ENCODE data around the gene SLC45A2. TPM values are rescaled to one million over a fixed set of nuclear protein-coding genes. Genes with fewer than 3 reads are reported as not detected.
"Not testable (repeated sequence)": the region's sequence is repeated elsewhere in the genome, so short reads cannot be mapped to it uniquely, and the experiment has no call there.

SLC45A2 gene
- total RNA-seq, 2 donors from 2014 or later, result not detected

GRCh38 chr5:33921002-33921401, 63.5 kb downstream of the SLC45A2 start:
- DNase-seq, result no peak
- H3K9me3 Mint-ChIP-seq, result peaks cover 14% of the 10 kb centered on the region in 2 donors
- H3K4me1 Mint-ChIP-seq (ENCODE audit: low read depth), result no peaks in the 10 kb centered on the region
- no peak overlapping the region for H3K4me3 Mint-ChIP-seq
- H3K27ac Mint-ChIP-seq, result no peak overlapping the region
- peaks cover 2 to 3% of the 10 kb centered on the region in 2 donors for H3K36me3 Mint-ChIP-seq (ENCODE audit: insufficient read depth in 2 of 2)
- peaks cover 6% of the 10 kb centered on the region for H3K27me3 Mint-ChIP-seq (ENCODE audit: low read depth)
- no peak for ATAC-seq (replicated peaks in 1 of 2)

GRCh38 chr5:33914844-33915243, 69.6 kb downstream of the SLC45A2 start:
- not testable (repeated sequence) for ATAC-seq (replicated peaks in 1 of 2); H3K36me3 Mint-ChIP-seq (ENCODE audit: insufficient read depth in 2 of 2); H3K4me1 Mint-ChIP-seq (ENCODE audit: low read depth); DNase-seq; H3K27me3 Mint-ChIP-seq (ENCODE audit: low read depth); H3K4me3 Mint-ChIP-seq; H3K27ac Mint-ChIP-seq
- H3K9me3 Mint-ChIP-seq, result peaks cover 22 to 26% of the 10 kb centered on the region in 2 donors

DNA sequence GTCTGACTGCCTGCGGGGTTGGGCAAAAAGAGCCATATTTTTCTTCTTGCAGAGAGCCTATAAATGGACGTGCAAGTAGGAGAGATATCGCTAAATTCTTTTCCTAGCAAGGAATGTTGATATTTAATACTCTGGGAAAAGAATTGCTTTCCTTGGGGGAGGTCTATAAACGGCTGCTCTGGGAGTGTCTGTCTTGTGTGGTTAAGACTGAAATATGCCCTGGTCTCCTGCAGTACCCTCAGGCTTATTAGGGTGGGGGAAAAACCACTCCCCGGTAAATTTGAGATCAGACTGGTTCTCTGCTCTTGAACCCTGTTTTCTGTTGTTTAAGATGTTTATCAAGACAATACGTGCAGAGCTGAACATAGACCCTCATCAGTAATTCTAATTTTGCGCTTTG, 78.2 kb downstream of the SLC45A2 start:
- not testable (repeated sequence) for ATAC-seq (replicated peaks in 1 of 2); H3K27ac Mint-ChIP-seq; H3K4me3 Mint-ChIP-seq; H3K4me1 Mint-ChIP-seq (ENCODE audit: low read depth); DNase-seq; H3K36me3 Mint-ChIP-seq (ENCODE audit: insufficient read depth in 2 of 2); H3K27me3 Mint-ChIP-seq (ENCODE audit: low read depth)
- H3K9me3 Mint-ChIP-seq, result peaks cover 7 to 14% of the 10 kb centered on the region in 2 donors

DNA sequence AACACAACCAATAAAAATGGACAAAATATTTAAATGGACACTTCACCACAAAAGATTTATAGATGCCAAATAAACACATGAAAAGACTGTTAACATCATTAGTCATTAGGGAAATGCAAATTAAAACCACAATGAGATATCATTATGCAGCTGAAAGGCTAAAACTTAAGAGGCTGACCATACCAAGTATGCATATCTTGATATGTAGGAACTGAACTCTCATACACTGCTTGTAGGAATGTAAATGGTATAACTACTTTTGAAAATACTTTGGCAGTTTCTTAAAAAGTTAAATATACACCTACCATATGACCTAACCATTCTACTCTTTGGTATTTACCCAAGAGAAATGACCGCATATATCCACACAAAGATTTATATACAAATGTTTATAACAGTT, 79.1 kb downstream of the SLC45A2 start:
- DNase-seq (no peak), ATAC-seq (replicated peaks in 1 of 2) (no peak)
- H3K27ac Mint-ChIP-seq, result no peak overlapping the region
- peaks cover 7 to 16% of the 10 kb centered on the region in 2 donors for H3K9me3 Mint-ChIP-seq
- no peak overlapping the region for H3K4me3 Mint-ChIP-seq
- no peaks in the 10 kb centered on the region for H3K4me1 Mint-ChIP-seq (ENCODE audit: low read depth)
- no peaks in the 10 kb centered on the region for H3K27me3 Mint-ChIP-seq (ENCODE audit: low read depth)
- H3K36me3 Mint-ChIP-seq (ENCODE audit: insufficient read depth in 2 of 2), result peaks cover 3 to 7% of the 10 kb centered on the region in 2 donors

DNA sequence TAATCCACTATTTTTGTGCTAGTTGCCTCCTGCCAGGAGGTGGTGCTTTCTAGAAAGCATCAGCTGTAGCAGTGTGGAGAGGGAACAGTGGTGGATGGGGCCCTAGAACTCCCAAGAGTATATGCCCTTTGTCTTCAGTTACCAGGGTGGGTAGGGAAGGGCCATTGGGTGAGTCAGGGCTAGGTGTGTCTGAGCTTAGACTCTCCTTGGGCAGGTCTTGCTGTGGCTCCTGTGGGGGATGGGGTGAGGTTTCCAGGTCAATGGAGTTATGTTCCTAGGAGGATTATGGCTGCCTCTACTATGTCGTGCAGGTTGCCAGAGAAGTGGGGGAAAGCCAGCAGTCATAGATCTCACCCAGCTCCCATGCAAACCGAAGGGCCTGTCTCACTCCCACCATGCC, 81.4 kb downstream of the SLC45A2 start:
- Mint-ChIP-seq H3K27ac (no peak overlapping the region), H3K27me3 (ENCODE audit: low read depth) (no peaks in the 10 kb centered on the region)

DNA sequence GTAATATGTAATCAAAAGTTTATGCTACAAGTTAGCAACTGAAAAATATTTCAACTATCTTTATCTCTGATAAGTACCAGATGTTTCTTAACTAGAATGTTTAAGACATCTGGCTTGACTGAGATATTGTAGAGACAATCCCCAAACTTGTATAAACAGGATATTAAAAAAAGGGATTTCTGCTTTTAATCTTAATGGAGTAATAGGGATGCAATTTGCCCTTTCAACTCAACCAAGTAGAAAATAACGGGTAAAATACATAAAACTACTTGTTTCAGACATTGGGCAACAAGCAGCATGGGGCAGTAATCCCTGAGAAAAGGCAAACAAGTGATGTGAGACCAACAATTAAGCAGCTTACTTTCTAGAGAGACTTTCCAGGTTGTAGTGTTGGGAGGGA, 83.3 kb downstream of the SLC45A2 start:
- no peak for DNase-seq
- peaks cover 15% of the 10 kb centered on the region for H3K27me3 Mint-ChIP-seq (ENCODE audit: low read depth)

More for the DNA sequence above, 81.4 kb downstream of the SLC45A2 start:
- DNase-seq (no peak), ATAC-seq (replicated peaks in 1 of 2) (no peak)
- Mint-ChIP-seq H3K4me1 (ENCODE audit: low read depth) (no peaks in the 10 kb centered on the region), H3K36me3 (ENCODE audit: insufficient read depth in 2 of 2) (peaks cover under 1 to 6% of the 10 kb centered on the region in 2 donors), H3K9me3 (peaks cover 7 to 16% of the 10 kb centered on the region in 2 donors), H3K4me3 (no peak overlapping the region)

More for the DNA sequence above, 83.3 kb downstream of the SLC45A2 start:
- Mint-ChIP-seq H3K4me1 (ENCODE audit: low read depth) (no peaks in the 10 kb centered on the region), H3K9me3 (peaks cover 4 to 15% of the 10 kb centered on the region in 2 donors), H3K4me3 (no peak overlapping the region), H3K27ac (no peak overlapping the region), H3K36me3 (ENCODE audit: insufficient read depth in 2 of 2) (no peaks in the 10 kb centered on the region)
- no peak for ATAC-seq (replicated peaks in 1 of 2)

Other genes with a start within 250 kb of the SLC45A2 start
- under 1 TPM in 1 of 2 donors, not detected in 1; 0.05 TPM for gene ADAMTS12, start 92.7 kb downstream of the SLC45A2 start, total RNA-seq
- not detected for gene RXFP3, start 48.3 kb downstream of the SLC45A2 start, total RNA-seq
- gene AMACR, start 23.4 kb upstream of the SLC45A2 start, total RNA-seq, result 1 to 10 TPM; 5.5 to 6.7 TPM
- gene C1QTNF3, start 58.5 kb upstream of the SLC45A2 start, total RNA-seq, result 1 to 10 TPM; 2.8 to 5.1 TPM